Measurements from ENCODE around the gene LCE7A. TPM values are rescaled to one million over a fixed set of nuclear protein-coding genes. Genes with fewer than 3 reads are reported as not detected.

Gene LCE7A
- total RNA-seq, 1 experiment from 2014 or later, result not detected

DNA sequence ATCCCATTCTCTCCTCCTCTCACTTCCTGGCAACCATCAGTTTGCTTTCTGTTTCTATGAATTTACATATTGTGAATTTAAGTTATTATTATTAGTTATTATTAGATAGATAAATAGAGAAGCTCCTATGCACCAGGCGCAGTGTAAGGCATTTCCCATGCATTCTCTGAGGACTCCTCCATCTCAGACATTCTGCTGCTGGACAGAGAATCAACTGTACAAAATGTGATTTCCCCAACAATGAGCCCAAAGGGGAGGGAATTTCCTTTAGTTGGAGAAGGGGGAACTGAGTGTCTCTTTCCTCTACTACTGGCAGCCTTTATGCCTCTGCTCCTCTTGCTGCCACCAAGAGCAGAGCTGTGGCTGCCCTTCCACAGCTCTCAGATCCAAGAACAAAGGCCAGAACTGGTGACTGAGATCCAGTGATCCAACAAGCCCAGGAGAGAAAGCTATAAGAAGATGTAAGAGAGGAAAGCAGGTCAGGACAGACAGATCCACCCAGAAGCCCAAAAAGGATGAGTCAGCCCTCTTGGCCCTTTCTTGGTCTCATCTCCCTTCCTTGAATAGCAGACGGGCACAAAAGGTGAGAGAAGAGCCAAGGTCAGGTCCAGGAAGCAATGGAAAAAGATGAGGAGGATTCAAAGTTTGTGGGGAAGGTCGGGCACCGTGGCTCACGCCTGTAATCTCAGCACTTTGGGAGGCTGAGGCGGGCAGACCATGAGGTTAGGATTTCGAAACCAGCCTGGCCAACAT, 45.1 kb downstream of the LCE7A start:
- intact Hi-C loops (cut with micrococcal nuclease), result no loop called here
- DNase-seq (ENCODE audit: unreplicated experiment), result peak; percentile 58
- TF ChIP-seq, protein P1, sequence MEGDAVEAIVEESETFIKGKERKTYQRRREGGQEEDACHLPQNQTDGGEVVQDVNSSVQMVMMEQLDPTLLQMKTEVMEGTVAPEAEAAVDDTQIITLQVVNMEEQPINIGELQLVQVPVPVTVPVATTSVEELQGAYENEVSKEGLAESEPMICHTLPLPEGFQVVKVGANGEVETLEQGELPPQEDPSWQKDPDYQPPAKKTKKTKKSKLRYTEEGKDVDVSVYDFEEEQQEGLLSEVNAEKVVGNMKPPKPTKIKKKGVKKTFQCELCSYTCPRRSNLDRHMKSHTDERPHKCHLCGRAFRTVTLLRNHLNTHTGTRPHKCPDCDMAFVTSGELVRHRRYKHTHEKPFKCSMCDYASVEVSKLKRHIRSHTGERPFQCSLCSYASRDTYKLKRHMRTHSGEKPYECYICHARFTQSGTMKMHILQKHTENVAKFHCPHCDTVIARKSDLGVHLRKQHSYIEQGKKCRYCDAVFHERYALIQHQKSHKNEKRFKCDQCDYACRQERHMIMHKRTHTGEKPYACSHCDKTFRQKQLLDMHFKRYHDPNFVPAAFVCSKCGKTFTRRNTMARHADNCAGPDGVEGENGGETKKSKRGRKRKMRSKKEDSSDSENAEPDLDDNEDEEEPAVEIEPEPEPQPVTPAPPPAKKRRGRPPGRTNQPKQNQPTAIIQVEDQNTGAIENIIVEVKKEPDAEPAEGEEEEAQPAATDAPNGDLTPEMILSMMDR (IDR thresholded peaks at IDR 0.05; ENCODE audit: unreplicated experiment), result no peak
- Mint-ChIP-seq H3K4me3 (ENCODE audit: unreplicated experiment) (no peak overlapping the region), H3K27me3 (ENCODE audit: insufficient read depth, unreplicated experiment) (no peaks in the 10 kb centered on the region), H3K27ac (ENCODE audit: low read depth, unreplicated experiment) (peak overlapping the region; percentile 89), H3K9me3 (ENCODE audit: unreplicated experiment) (no peaks in the 10 kb centered on the region), H3K36me3 (ENCODE audit: insufficient read depth, unreplicated experiment) (no peaks in the 10 kb centered on the region), H3K4me1 (ENCODE audit: insufficient read depth, unreplicated experiment) (peaks cover 28% of the 10 kb centered on the region)
- ChIA-PET POLR2A (interaction anchor here (0.6 to 1.7 kb wide), 4 partner anchors 10 to 480 kb away, joined by 3 to 6 read pairs (median 3); no protein-coding TSS in a partner anchor), CTCF (interaction anchor here (0.7 to 5.3 kb wide), 8 partner anchors 21 to 506 kb away, joined by 3 to 46 read pairs (median 4); no protein-coding TSS in a partner anchor)
- BruUV-seq (replicated peaks), result no TSS peak

GRCh38 chr1:152906023-152906565, 46.3 kb downstream of the LCE7A start:
- H3K27ac Mint-ChIP-seq (ENCODE audit: low read depth, unreplicated experiment), result peak overlapping the region; percentile 89
- H3K9me3 Mint-ChIP-seq (ENCODE audit: unreplicated experiment), result no peaks in the 10 kb centered on the region
- no peaks in the 10 kb centered on the region for H3K36me3 Mint-ChIP-seq (ENCODE audit: insufficient read depth, unreplicated experiment)
- peaks cover 28% of the 10 kb centered on the region for H3K4me1 Mint-ChIP-seq (ENCODE audit: insufficient read depth, unreplicated experiment)
- peak; percentile 81 for DNase-seq (ENCODE audit: unreplicated experiment)
- intact Hi-C loops (cut with micrococcal nuclease), result loop anchor here (1.0 kb wide), 1 partner anchor 35 kb away; no protein-coding TSS in a partner anchor
- ChIA-PET POLR2A (interaction anchor here (0.7 to 1.7 kb wide), 5 partner anchors 10 to 286 kb away, joined by 3 to 6 read pairs (median 3); no protein-coding TSS in a partner anchor), CTCF (interaction anchor here (0.5 to 5.3 kb wide), 9 partner anchors 10 to 266 kb away, joined by 3 to 46 read pairs (median 3); partner anchors contain the start of genes SMCP and SPRR2D)
- H3K4me3 Mint-ChIP-seq (ENCODE audit: unreplicated experiment), result no peak overlapping the region
- no TSS peak for BruUV-seq (replicated peaks)
- TF ChIP-seq, protein P1 (IDR thresholded peaks at IDR 0.05; ENCODE audit: unreplicated experiment), result no peak
- H3K27me3 Mint-ChIP-seq (ENCODE audit: insufficient read depth, unreplicated experiment), result no peaks in the 10 kb centered on the region

DNA sequence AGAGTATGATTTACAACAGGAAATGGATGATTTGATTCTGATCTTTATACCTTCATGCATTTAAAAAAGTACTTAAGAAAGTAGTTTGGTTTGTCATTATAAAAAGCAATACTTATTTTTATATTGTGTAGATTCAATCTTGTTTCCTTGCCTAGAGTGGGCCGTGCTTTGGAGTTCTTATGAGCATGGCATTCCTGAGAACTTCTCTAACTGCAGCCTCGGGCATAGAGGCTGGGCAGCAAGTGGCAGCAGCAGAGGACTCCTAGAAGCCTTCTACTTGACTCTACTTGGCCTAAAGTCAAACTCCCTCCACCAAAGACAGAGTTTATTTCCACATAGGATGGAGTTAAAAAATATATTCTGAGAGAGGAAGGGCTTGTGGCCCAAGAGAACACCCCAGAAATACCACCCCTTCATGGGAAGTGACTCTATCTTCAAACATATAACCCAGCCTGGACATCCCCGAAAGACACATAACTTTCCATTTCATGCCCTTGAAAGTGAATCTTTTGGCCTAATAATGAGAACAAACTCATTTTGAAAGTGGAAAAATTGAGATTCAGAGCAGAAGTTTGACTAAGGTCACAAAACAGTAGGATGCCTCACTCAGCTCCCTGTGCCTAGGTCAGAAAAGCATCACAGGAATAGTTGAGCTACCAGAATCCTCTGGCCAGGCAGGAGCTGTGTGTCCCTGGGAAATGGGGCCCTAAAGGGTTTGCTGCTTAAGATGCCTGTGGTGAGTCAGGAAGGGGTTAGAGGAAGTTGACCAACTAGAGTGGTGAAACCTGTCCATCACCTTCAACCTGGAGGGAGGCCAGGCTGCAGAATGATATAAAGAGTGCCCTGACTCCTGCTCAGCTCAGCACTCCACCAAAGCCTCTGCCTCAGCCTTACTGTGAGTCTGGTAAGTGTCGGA, 48.1 kb downstream of the LCE7A start, which contains the start of gene IVL:
IVL (plus strand) TSS at position 861 of the 916 bp plus-strand sequence. CDS start 1,252 bp downstream, outside the sequence.
- peak; percentile 87 for DNase-seq (ENCODE audit: unreplicated experiment)
- Mint-ChIP-seq H3K4me3 (ENCODE audit: unreplicated experiment) (no peak within 1 kb of the TSS), H3K27me3 (ENCODE audit: insufficient read depth, unreplicated experiment) (no peaks in the 10 kb centered on the region), H3K36me3 (ENCODE audit: insufficient read depth, unreplicated experiment) (no peaks in the 10 kb centered on the region), H3K4me1 (ENCODE audit: insufficient read depth, unreplicated experiment) (peaks cover 32% of the 10 kb centered on the region), H3K27ac (ENCODE audit: low read depth, unreplicated experiment) (peak within 1 kb of the TSS; percentile 89), H3K9me3 (ENCODE audit: unreplicated experiment) (no peaks in the 10 kb centered on the region)
- intact Hi-C loops (cut with micrococcal nuclease), result no loop called here
- ChIA-PET POLR2A (interaction anchor here (1.0 to 1.3 kb wide), 3 partner anchors 21 to 123 kb away, joined by 3 to 4 read pairs (median 4); partner anchors contain the start of gene SPRR1B), CTCF (interaction anchor here (0.6 to 5.7 kb wide), 8 partner anchors 11 to 285 kb away, joined by 3 to 42 read pairs (median 4); no protein-coding TSS in a partner anchor)
- TF ChIP-seq, protein P1 (IDR thresholded peaks at IDR 0.05; ENCODE audit: unreplicated experiment), result no peak
- no TSS peak for BruUV-seq (replicated peaks)

All from MCF 10A (cell line).